Coronary artery (tissue), 2 donors: ENCODE measurements around the gene HSPA12B.
A peak's percentile ranks its signal among the peaks of the same experiment; 100 is the strongest.

Experiments used
- DNase-seq: peaks from one replicate; pipeline ENCODE4 v3.0.0-alpha.2; 2017; ENCODE audit warnings: low spot score
- H3K27ac ChIP-seq, 2 donors: fragments of 200-600 bp; sonication (generic); one replicate each; pipeline ENCODE4 v1.5.1; 2016 to 2019
- H3K4me3 ChIP-seq: fragments of 200-600 bp; sonication (generic); 2 replicates; pipeline ENCODE4 v1.5.1; 2016; ENCODE audit warnings: mild to moderate bottlenecking, moderate library complexity
- CTCF ChIP-seq: fragments of 200-600 bp; sonication (generic); IDR thresholded peaks from one replicate; pipeline ENCODE4 v1.5.1; 2019; ENCODE audit warnings: antibody characterized with exemption

HSPA12B gene

GRCh38 chr20:3783511-3784195 lies 51.2 kb downstream of the HSPA12B start:
- DNase-seq, result no peak
- H3K4me3 ChIP-seq, result peak overlapping the region; percentile 84
- no peak for TF ChIP-seq CTCF
- H3K27ac ChIP-seq, result peak overlapping the region in 1 of 2 donors; percentile 40

GRCh38 chr20:3784216-3784853 lies 51.9 kb downstream of the HSPA12B start:
- no peak for TF ChIP-seq CTCF
- no peak for DNase-seq
- peak overlapping the region; percentile 84 for H3K4me3 ChIP-seq
- peak overlapping the region in 1 of 2 donors; percentile 40 for H3K27ac ChIP-seq

DNA sequence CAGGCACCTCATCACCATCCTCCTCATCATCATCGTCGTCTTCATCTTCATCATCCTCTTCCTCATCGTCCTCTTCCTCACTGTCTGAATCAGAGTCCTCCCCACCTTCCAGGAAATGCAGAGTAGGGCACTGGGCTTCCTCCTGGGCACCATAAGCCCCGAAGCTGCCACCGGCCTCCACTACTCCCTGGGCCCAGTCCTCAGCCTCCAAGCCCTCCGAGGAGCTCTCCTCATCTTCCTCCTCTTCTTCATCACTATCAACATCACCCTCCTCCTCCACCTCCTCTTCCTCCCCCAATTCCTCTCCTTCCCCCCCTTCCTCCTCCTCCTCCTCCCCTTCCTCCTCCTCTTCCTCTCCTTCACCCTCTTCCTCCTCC lies 52.4 kb downstream of the HSPA12B start:
- no peak for TF ChIP-seq CTCF
- H3K4me3 ChIP-seq, result peak overlapping the region; percentile 84
- DNase-seq, result no peak
- peak overlapping the region in 1 of 2 donors; percentile 85 for H3K27ac ChIP-seq

DNA sequence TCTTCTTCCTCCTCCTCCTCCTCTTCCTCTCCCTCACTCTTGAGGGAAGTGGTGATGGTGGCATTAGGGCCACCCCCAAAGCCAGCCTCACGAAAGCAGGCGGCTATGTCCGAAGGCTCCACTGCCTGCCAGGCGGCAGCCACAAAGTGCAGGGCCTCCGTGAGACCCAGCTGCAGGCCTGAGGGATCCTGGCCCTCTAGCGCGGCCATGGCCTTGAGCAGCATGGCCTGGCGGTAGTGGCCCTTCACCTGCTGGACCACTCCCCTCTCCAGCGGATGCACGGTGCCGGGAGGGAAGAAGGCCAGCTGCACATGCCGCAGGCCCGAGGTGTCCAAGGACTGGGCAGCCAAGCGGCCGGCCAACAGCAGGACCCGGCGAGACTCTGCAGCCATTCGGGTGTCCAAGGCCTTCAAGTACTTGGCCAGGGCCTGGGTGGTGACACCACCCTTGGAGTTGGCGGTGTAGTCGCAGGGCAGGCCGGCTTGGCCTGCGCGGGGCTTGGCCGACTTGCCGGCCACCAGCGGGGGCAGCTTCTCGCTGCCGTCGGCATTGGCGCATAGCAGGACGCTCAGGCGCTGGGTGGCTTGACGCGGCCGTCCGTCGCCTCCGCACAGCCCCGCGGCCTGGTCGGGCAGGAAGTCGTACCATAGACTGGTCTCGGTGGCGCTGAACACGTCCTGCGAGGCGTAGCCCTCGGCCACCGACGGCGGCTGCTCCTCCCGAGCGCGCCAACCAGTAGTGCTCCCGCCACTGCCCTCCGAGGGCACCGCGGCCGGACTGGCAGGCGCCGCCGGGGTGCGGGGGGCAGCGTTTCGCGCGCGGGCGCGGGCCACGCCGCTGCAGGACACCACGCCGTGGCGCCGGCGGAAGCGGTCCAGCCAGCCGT lies 53.0 kb downstream of the HSPA12B start:
- DNase-seq, result no peak
- TF ChIP-seq CTCF, result no peak
- Histone ChIP-seq H3K27ac (peak overlapping the region; percentile 70 to 85), H3K4me3 (peak overlapping the region; percentile 84)

GRCh38 chr20:3786126-3786484 lies 53.6 kb downstream of the HSPA12B start:
- no peak for DNase-seq
- TF ChIP-seq CTCF, result no peak
- H3K4me3 ChIP-seq, result peak overlapping the region; percentile 84
- H3K27ac ChIP-seq, result peak overlapping the region; percentile 70 to 85

GRCh38 chr20:3786665-3787323 lies 54.3 kb downstream of the HSPA12B start, which contains the start of gene CENPB:
TSS of gene CENPB (minus strand) at chr20:3786740. CDS start at chr20:3786483, 257 bp downstream.
- peak; percentile 65 for TF ChIP-seq CTCF
- H3K27ac ChIP-seq, result peak within 1 kb of the TSS; percentile 70 to 85
- peak; percentile 89 for DNase-seq
- peak within 1 kb of the TSS; percentile 84 for H3K4me3 ChIP-seq
